ENCODE data around the gene SPEM1.

SPEM1 gene

DNA sequence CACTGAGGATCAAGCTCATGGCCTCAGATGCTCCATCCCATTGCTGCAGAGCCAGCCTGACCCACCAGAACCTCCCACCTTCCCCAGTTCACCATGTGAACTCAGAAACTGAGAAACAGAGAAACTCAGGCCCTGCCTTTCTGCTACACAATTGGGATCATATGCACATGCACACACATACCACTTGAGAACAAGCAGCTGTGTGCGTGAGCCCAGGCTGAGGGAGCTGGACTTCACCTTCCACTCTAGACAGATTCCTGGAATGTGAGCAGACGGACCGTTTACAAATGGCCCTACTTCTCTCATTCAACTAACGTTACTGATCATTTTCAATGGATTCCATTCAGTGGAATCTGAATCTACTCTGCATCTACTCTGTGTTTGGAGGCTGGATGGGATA, 3.6 kb downstream of the SPEM1 start:
- DNase-seq (ENCODE audit: low spot score) = no peak
- TF ChIP-seq, protein P1, sequence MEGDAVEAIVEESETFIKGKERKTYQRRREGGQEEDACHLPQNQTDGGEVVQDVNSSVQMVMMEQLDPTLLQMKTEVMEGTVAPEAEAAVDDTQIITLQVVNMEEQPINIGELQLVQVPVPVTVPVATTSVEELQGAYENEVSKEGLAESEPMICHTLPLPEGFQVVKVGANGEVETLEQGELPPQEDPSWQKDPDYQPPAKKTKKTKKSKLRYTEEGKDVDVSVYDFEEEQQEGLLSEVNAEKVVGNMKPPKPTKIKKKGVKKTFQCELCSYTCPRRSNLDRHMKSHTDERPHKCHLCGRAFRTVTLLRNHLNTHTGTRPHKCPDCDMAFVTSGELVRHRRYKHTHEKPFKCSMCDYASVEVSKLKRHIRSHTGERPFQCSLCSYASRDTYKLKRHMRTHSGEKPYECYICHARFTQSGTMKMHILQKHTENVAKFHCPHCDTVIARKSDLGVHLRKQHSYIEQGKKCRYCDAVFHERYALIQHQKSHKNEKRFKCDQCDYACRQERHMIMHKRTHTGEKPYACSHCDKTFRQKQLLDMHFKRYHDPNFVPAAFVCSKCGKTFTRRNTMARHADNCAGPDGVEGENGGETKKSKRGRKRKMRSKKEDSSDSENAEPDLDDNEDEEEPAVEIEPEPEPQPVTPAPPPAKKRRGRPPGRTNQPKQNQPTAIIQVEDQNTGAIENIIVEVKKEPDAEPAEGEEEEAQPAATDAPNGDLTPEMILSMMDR (IDR thresholded peaks at IDR 0.05; ENCODE audit: extremely low read depth, missing control alignments) = no peak

DNA sequence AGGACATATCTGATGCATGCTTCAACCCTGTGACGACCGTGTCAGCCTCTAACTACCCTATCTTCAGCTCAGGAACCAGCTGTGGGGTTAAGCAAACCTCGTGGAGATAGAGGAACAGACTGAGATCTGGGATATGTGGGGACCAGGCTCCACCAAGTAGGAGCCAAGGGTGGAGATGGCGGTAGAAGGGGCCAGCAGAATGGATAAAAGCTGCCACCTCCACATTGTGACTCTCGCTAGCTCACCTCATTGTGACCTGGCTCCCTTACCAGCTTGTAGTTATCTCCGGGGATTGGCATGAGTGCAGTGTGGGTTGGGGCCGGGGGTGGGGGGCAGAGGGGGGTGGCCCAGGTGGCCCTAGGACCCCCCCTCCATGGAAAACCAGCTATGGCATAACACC, 5.2 kb downstream of the SPEM1 start, which contains the start of gene SPEM2:
Gene SPEM2 (plus strand): TSS at position 301 of the 400 bp plus-strand sequence. CDS start 73 bp downstream, at position 374.
- DNase-seq (ENCODE audit: low spot score) = no peak
- TF ChIP-seq, protein P1 (IDR thresholded peaks at IDR 0.05; ENCODE audit: extremely low read depth, missing control alignments) = no peak

DNA sequence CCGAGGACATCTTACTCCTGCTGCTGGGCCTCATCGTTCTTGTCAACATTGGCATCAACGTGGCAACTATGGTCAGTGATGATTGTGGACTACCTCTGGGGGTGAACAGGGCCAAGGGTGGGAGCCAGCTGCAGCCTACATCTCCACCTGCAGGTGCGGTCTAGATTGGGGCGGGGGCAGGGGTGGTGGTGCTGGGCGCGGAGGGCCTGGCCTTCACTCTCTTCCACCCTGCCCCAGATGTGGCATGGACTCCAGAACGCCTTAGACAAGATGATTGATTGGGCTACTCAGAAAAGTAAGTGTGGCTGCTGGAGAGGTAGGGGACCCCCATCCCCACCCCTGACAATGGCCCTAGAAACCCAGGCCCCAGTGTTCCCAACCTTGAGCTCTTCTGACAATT, 5.6 kb downstream of the SPEM1 start:
- no peak for DNase-seq (ENCODE audit: low spot score)
- TF ChIP-seq, protein P1 (IDR thresholded peaks at IDR 0.05; ENCODE audit: extremely low read depth, missing control alignments) = no peak

DNA sequence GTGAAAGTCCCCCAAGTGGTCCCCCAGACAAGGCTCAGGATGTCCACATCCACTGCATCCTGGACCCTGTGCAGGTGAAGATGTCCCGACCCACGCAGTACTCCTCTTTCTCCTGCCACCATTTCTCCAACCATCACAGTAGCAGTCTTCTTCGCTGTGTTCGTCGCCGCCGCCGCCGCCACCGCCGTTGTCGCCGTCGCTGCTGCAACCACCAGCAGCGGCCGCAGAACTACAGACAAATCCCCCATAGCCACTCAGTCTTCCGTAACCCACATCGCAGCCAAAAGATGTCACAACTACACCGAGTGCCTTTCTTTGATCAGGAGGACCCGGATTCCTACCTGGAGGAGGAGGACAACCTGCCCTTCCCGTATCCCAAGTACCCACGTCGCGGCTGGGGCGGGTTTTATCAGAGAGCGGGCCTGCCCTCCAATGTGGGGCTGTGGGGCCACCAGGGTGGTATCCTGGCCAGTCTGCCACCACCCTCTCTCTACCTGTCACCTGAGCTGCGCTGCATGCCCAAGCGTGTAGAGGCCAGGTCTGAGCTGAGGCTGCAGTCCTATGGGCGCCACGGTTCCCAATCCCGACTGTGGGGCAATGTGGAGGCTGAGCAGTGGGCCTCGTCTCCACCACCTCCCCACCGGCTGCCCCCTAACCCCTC, 6.2 kb downstream of the SPEM1 start:
- DNase-seq (ENCODE audit: low spot score) = no peak
- TF ChIP-seq, protein P1 (IDR thresholded peaks at IDR 0.05; ENCODE audit: extremely low read depth, missing control alignments) = no peak

DNA sequence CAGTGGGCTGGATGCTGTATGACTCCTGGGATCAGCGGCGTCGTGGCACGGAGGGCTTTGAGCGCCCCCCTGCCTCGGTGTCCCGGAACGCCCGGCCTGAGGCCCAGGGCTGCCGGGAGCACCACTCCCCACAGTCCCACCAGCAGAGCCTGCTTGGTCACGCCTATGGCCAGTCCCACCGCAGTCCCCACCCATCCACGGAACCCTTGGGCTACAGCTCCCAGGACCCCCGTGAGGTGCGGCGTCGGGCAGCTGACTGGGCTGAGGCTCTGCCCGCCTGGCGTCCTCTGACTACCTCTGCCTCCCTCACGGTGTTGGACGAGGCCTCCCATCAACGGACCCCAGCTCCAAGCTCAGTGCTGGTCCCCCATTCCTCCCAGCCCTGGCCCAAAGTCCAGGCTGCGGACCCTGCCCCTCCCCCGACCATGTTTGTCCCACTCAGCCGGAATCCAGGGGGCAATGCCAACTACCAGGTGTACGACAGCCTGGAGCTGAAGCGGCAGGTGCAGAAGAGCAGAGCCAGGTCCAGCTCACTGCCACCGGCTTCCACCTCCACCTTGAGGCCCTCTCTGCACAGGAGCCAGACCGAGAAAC, 6.9 kb downstream of the SPEM1 start:
- TF ChIP-seq, protein P1 (IDR thresholded peaks at IDR 0.05; ENCODE audit: extremely low read depth, missing control alignments) = no peak

DNA sequence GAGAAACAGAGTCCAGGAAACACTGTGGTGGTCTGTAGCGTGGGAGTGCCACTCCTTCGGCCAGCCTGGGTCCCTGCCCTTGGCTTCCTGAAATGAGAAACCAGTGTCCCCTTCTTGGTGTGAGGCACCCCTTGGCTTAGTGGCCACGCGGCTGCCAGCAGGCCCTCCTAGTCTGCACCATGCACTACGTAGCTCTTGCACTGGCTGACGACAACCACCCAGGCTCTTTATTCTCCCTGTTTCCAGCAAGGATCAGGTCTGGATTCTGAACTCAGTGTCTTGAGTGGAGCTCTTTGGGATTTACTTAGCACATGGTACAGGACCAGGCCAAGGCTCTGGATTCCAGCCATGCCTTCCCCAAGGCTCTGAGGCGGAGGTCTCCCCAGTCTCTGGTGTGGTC, 7.4 kb downstream of the SPEM1 start:
- DNase-seq (ENCODE audit: low spot score) = no peak
- TF ChIP-seq, protein P1 (IDR thresholded peaks at IDR 0.05; ENCODE audit: extremely low read depth, missing control alignments) = no peak

More for the DNA sequence above, 6.9 kb downstream of the SPEM1 start:
- DNase-seq (ENCODE audit: low spot score) = no peak

DNA sequence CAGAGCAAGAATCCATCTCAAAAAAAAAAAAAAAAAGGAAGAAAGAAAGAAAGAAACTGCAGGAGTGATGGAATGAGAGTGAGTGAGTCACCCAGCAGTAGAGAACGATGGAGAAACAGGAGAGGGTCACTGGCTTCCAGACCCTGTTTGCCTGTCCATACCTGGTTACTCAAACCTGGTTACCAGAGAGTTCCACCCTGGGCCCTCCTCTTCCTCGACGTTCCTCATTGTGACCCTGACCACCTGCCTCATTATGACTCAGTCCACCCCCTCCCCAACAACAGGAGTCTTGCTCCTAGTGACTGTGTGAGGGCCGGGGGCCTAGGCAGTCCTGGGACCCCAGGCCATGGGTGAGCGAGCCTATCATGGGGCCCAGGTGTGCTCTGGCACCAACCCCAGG, 8.4 kb downstream of the SPEM1 start, which contains the start of gene SPEM3:
Gene SPEM3 (plus strand): TSS at position 301 of the 400 bp plus-strand sequence. CDS start 46 bp downstream, at position 347.
- no peak for DNase-seq (ENCODE audit: low spot score)
- TF ChIP-seq, protein P1 (IDR thresholded peaks at IDR 0.05; ENCODE audit: extremely low read depth, missing control alignments) = no peak
